GM13977 (cell line): ENCODE data around the gene SSTR4.

Experiments
- DNase-seq: peaks from one replicate; pipeline ENCODE4 v3.0.0; 2012; ENCODE audit warnings: low spot score
- CTCF ChIP-seq: IDR thresholded peaks from 2 replicates; pipeline ENCODE4 v1.5.1; 2012; ENCODE audit warnings: mild to moderate bottlenecking, control low read depth; ENCODE audit not compliant: insufficient read depth; ENCODE audit errors: extremely low read depth, missing control alignments
- in situ Hi-C: fragments of 300-500 bp; cut with MboI; formaldehyde crosslinking; loops from one replicate; pipeline ENCODE4 v1.12.0; 2022; ENCODE audit warnings: low sequenced_read_pairs, low pct_unique_long_range_greater_than_20kb, mixed read lengths, inconsistent platforms; ENCODE audit not compliant: unreplicated experiment

The SSTR4 gene

GRCh38 chr20:23060629-23061028 is 25.5 kb downstream of the SSTR4 start:
- TF ChIP-seq CTCF, result no peak
- in situ Hi-C loops, result loop anchor here (25.0 kb wide), 1 partner anchor 277 kb away; no protein-coding TSS in a partner anchor
- no peak for DNase-seq

- no peak for TF ChIP-seq CTCF
- no peak for DNase-seq
- in situ Hi-C loops, result loop anchor here (25.0 kb wide), 1 partner anchor 276 kb away; no protein-coding TSS in a partner anchor
Measured at GRCh38 chr20:23061262-23061661, 26.1 kb downstream of the SSTR4 start.

GRCh38 chr20:23061734-23062561 is 26.8 kb downstream of the SSTR4 start:
- in situ Hi-C loops, result loop anchor here (25.0 kb wide), 1 partner anchor 275 kb away; no protein-coding TSS in a partner anchor
- no peak for DNase-seq
- peak; percentile 12 for TF ChIP-seq CTCF

- no peak for DNase-seq
- in situ Hi-C loops, result loop anchor here (25.0 kb wide), 1 partner anchor 275 kb away; no protein-coding TSS in a partner anchor
- no peak for TF ChIP-seq CTCF
Measured at GRCh38 chr20:23062632-23063031, 27.5 kb downstream of the SSTR4 start.

- no peak for TF ChIP-seq CTCF
- DNase-seq, result no peak
- in situ Hi-C loops, result loop anchor here (25.0 kb wide), 1 partner anchor 274 kb away; no protein-coding TSS in a partner anchor
Measured at GRCh38 chr20:23063168-23063567, 28.1 kb downstream of the SSTR4 start.

GRCh38 chr20:23063581-23063980 is 28.5 kb downstream of the SSTR4 start:
- no peak for DNase-seq
- in situ Hi-C loops, result loop anchor here (25.0 kb wide), 1 partner anchor 274 kb away; no protein-coding TSS in a partner anchor
- TF ChIP-seq CTCF, result no peak
